Activated CD8-positive, alpha-beta T cell treated with anti-CD3 and anti-CD28 coated beads, Interleukin-2, amount 10 ng/mL, durations not matched to agents 7 days and 5 days (primary cell): ENCODE measurements around the gene CTRB1. TPM values are rescaled to one million over a fixed set of nuclear protein-coding genes. Genes with fewer than 3 reads are reported as not detected.
"Not testable (repeated sequence)": the region's sequence is repeated elsewhere in the genome, so short reads cannot be mapped to it uniquely, and the experiment has no call there.

ENCODE experiments used
- ATAC-seq: fragments of 150-1000 bp; cut with Tn5 transposase; one replicate; pipeline ENCODE4 v1.10.0; 2021; ENCODE audit warnings: moderate library complexity
- CTCF ChIA-PET: fragments of 350-600 bp; sonication (Branson Sonifier 250); formaldehyde crosslinking; loops from one replicate; lab custom pipeline; 2021; ENCODE audit warnings: antibody characterized with exemption; lab: Charles Lee
- POLR2A ChIA-PET: fragments of 350-600 bp; sonication (Branson Sonifier 250); formaldehyde crosslinking; loops from one replicate; lab custom pipeline; 2021; ENCODE audit warnings: antibody characterized with exemption; lab: Charles Lee
- DNase-seq: peaks from one replicate; pipeline ENCODE4 v3.0.0-alpha.2; 2020
- H3K27ac Mint-ChIP-seq: one replicate; pipeline ENCODE4 v1.8.0; 2021; ENCODE audit warnings: mild to moderate bottlenecking, mixed read lengths
- H3K27me3 Mint-ChIP-seq: one replicate; pipeline ENCODE4 v1.8.0; 2021; ENCODE audit warnings: low read depth, mixed read lengths
- H3K36me3 Mint-ChIP-seq: one replicate; pipeline ENCODE4 v1.8.0; 2021; ENCODE audit warnings: low read depth, mixed read lengths
- H3K4me1 Mint-ChIP-seq: one replicate; pipeline ENCODE4 v1.8.0; 2021; ENCODE audit warnings: low read depth, mixed read lengths
- H3K4me3 Mint-ChIP-seq: one replicate; pipeline ENCODE4 v1.8.0; 2021; ENCODE audit warnings: mild to moderate bottlenecking, mixed read lengths
- H3K9me3 Mint-ChIP-seq: one replicate; pipeline ENCODE4 v1.8.0; 2022; ENCODE audit warnings: mixed read lengths; ENCODE audit not compliant: insufficient read depth
- total RNA-seq, 2 experiments: library from RNA; stranded (reverse); gene quantifications; one replicate each; pipeline ENCODE4 v1.2.3, GENCODE V29; 2021

Gene CTRB1
- total RNA-seq, 2 experiments from 2014 or later = not detected

DNA sequence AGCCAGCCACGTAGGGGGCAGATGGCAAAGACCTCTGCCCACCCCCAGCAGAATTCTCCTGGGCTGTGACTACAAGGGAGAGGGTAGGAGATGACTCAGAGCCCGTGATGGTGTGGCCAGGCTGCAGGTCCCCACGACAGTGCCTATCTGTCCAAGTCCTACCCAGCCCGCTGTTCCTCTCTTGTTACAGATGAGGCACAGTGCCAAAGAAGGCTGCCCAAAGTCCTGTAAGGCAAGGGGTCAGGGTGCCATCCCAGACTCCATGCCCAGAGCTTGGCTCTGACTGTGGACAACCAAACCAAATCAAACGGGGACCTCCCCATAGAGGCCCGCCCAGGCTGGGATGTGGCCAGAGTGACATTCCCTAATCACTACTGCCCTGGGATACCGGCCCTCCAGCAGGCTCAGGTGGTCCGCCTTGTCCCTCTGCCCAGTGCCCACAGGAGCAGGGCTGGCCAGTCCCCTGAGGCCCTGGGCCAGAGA is 45.2 kb downstream of the CTRB1 start:
- ChIA-PET POLR2A (no interaction called here), CTCF (no interaction called here)
- DNase-seq = no peak
- Mint-ChIP-seq H3K36me3 (no peaks in the 10 kb centered on the region), H3K4me1 (peaks cover 3% of the 10 kb centered on the region), H3K27ac (no peak overlapping the region), H3K4me3 (no peak overlapping the region), H3K9me3 (no peaks in the 10 kb centered on the region), H3K27me3 (peaks cover 51% of the 10 kb centered on the region)
- no peak for ATAC-seq

DNA sequence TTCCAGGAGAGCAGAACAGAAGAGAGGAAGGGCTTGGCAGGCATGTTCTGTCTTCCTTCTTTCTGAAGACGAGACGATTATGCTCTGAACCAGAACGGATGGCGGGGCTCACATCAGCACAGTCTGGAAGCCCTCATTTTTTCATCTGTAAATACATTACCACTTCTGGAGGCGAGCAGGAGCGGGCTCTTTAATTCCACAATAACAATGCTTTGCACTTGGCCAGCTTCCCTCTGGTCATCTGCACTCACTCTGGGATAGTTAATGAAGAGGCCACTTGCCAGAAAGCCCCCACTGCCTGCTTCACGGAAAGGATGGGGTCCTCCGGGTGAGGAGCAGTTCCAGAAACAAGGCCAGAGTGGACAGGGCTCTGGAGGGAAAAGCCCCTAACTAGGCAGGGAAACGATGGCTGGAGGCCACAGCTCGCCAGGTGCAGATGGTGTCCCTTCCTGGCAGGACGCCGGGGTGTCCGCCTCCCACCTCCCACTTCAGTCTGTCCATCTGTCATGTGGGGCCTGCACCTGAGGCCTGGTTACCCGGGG is 45.7 kb downstream of the CTRB1 start:
- Mint-ChIP-seq H3K4me3 (no peak overlapping the region), H3K27ac (no peak overlapping the region), H3K9me3 (no peaks in the 10 kb centered on the region), H3K36me3 (no peaks in the 10 kb centered on the region), H3K4me1 (peaks cover 3% of the 10 kb centered on the region), H3K27me3 (peaks cover 49% of the 10 kb centered on the region)
- CTCF ChIA-PET = no interaction called here
- no peak for ATAC-seq
- DNase-seq = no peak
- POLR2A ChIA-PET = no interaction called here

DNA sequence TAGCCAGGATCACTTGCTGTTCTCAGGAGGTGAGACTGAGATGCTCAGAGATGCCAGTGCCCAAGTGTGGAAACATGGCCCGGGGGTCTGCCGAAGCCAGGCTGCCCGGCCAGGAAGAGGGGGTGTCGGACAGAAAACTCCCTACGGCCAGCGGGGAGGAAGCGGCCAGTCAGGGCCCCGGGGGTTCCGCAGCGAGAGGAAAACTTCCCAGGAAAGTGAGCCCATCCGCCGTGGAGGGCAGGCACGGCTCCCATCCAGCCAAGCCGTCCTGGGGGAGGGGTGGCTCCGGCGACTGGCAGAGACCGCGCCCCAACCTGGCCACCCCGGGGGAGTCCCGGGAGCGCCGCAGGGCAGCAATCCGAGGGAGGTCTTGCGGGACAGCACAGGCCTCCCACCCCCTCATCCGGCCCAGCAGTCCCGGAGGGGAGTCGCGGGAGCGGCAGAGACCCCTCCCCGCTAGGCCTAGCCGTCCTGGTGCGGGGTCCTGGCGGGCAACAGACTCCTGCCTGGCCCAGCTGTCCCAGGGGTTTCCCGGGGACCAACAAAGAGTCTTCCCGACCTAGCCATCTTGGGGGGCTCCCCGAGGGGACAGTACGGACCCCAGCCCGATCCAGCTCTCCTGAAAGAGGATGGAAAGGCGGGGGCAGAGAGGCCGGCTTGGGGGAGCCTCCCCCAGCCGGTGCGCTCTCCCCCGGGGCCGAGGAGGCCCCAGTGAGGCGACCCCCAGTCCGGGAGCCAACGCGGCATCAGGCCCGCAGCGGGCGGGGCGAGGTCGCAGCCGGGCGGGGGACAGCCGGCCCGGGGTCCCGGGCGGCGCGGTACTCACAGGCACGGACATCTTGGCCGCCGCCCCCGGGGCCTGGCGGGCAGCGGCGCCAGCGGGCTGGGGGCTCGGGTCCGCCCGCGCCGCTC is 46.5 kb downstream of the CTRB1 start:
- Mint-ChIP-seq H3K27me3 (peaks cover 52% of the 10 kb centered on the region), H3K27ac (no peak overlapping the region), H3K36me3 (no peaks in the 10 kb centered on the region), H3K4me3 (no peak overlapping the region), H3K9me3 (no peaks in the 10 kb centered on the region), H3K4me1 (peaks cover 3% of the 10 kb centered on the region)
- ChIA-PET POLR2A (no interaction called here), CTCF (no interaction called here)
- ATAC-seq (no peak), DNase-seq (no peak)

DNA sequence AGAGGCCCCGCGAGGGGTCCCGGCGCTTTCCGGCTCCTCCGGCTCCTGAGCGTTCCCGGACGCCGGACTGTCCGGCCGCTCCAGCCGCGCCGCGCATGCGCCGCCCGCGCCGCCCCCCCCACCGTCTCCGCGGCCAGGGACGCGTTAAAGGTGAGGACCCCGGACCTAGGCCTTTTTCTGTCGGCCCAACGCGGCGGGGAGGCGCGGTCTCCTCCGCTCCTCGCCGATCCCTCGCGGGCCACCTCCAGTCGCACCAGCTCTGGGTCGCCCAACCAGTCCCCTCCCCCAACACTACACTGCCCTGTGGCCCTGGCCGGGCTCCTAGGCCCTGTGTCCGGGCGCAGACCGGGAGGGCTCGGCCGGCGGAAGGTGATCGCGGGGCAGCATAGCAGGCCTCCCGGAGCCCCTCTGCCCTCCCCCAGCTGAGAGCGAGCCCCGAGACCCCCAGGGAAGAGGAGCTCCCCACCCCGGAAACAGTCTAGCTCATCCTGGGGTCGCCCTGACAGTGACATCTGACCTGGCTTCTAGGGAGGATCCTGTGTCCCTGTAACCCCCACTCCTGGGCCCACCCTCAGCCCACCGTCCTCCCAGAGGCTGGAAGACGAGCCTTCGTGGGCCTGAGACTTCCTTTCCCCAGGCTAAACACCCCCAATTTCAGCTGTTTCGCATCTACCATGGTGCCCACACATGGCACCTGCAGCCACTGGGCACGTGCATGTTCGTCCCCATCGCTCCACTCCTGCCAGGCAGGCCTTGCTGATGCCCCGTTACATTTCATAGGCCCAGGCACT is 47.3 kb downstream of the CTRB1 start:
- peaks cover 47% of the 10 kb centered on the region for H3K27me3 Mint-ChIP-seq
- no peak for ATAC-seq
- peaks cover 3% of the 10 kb centered on the region for H3K4me1 Mint-ChIP-seq
- H3K4me3 Mint-ChIP-seq = peak overlapping the region; percentile 23
- CTCF ChIA-PET = no interaction called here
- POLR2A ChIA-PET = no interaction called here
- H3K36me3 Mint-ChIP-seq = no peaks in the 10 kb centered on the region
- DNase-seq = no peak
- H3K9me3 Mint-ChIP-seq = no peaks in the 10 kb centered on the region
- H3K27ac Mint-ChIP-seq = no peak overlapping the region

DNA sequence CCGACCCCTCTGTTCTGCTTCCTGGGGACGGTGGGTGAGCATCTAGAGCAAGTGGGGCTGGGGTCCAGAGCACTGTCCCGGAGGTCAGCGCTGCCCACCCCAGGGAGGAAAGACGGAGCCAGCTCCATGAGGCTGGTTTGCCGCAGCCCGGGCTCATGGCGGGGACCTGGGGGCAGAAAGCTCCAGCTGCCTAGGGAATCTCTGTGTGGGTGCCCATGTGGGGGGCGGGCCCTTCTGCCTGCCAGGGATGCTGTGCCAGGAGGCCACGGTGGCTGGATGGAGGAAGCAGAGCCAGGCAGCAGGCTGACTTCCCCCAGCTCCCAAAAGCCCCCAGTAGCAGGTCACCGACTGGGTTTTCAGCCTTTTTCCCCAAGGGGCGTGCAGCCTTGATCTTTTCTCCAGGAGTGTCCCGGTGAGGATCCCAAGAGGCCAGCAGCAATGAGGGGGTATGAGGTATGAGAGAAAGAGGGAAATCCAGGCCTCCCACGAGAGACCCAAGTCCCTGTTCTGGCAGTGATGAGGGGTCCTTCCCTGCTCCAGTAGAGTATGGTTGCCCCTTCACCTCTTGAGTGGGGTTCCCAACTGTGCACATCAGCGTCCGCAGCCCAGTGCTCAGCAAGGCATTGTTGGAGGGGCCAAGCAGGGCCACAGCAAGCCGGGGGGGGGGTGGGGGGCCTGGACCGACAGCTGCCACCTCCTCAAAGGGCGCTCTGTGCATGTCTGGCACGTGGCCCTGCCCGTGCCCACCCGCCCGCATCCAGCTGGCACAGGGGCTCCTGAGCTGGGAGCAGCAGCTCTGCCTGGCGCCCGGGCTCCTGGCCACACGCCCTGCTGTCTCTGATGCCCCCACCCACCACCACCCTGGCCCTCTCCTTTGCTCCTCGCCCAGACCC is 48.2 kb downstream of the CTRB1 start:
- no peaks in the 10 kb centered on the region for H3K36me3 Mint-ChIP-seq
- H3K27me3 Mint-ChIP-seq = peaks cover 44% of the 10 kb centered on the region
- no peak overlapping the region for H3K4me3 Mint-ChIP-seq
- peaks cover 3% of the 10 kb centered on the region for H3K4me1 Mint-ChIP-seq
- DNase-seq = no peak
- H3K9me3 Mint-ChIP-seq = no peaks in the 10 kb centered on the region
- POLR2A ChIA-PET = no interaction called here
- no peak overlapping the region for H3K27ac Mint-ChIP-seq
- CTCF ChIA-PET = no interaction called here
- ATAC-seq = no peak

DNA sequence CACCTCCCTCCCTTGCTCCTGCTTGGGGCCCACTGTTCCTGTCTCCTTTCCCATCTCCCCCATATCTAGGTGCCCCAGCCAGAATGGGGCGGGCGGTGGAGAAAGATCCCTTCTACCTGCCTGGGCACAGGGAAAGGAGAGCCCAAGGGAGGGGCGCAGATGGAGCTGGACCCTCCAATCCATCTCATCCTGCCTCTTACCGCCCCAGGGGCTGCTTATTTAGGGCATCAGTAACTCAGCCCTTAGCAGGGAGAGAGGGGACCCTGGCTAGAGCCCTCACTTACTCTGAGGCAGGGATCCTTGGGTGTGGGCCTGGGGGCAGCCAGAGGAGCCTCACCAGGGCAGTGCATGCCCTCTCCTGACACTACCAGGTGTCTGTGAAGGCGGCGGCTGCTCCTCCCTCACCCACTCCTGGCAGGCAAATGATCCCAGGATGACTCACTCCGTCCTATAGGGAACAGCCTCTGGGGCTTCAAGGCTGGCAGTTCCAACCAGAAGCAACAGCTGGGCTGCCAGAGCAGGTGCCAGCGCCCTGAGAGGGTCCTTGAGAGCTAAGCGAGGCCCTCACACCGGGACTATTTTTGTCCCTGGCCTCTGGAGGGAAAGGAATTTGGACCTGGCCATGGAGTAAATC is 49.0 kb downstream of the CTRB1 start:
- ATAC-seq (no peak), DNase-seq (no peak)
- Mint-ChIP-seq H3K4me1 (peaks cover 3% of the 10 kb centered on the region), H3K27me3 (peaks cover 43% of the 10 kb centered on the region), H3K27ac (no peak overlapping the region), H3K36me3 (no peaks in the 10 kb centered on the region), H3K9me3 (no peaks in the 10 kb centered on the region), H3K4me3 (no peak overlapping the region)
- POLR2A ChIA-PET = no interaction called here
- CTCF ChIA-PET = interaction anchor here (1.3 kb wide), 1 partner anchor 69 kb away, joined by 3 read pairs; no protein-coding TSS in a partner anchor

DNA sequence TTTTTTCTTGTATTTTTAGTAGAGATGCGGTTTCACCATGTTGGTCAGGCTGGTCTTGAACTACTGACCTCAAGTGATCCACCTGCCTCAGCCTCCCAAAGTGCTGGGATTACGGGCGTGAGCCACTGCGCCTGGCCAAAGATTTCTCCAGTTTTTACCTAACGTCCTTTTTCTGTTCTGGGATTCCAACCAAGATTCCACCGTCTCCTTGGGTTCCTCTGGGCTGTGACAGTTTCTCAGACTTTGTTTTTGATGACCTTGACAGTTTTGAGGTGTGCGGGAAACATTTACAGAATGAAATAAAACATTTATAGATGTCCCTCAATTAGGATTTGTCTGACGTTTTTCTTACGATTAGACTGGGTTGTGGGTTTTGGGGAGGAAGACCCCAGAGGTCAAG is 50.6 kb downstream of the CTRB1 start:
- H3K36me3 Mint-ChIP-seq, H3K4me3 Mint-ChIP-seq, DNase-seq, CTCF ChIA-PET, POLR2A ChIA-PET, H3K27ac Mint-ChIP-seq, ATAC-seq, H3K4me1 Mint-ChIP-seq, H3K9me3 Mint-ChIP-seq: not testable (repeated sequence)
- peaks cover 38% of the 10 kb centered on the region for H3K27me3 Mint-ChIP-seq

DNA sequence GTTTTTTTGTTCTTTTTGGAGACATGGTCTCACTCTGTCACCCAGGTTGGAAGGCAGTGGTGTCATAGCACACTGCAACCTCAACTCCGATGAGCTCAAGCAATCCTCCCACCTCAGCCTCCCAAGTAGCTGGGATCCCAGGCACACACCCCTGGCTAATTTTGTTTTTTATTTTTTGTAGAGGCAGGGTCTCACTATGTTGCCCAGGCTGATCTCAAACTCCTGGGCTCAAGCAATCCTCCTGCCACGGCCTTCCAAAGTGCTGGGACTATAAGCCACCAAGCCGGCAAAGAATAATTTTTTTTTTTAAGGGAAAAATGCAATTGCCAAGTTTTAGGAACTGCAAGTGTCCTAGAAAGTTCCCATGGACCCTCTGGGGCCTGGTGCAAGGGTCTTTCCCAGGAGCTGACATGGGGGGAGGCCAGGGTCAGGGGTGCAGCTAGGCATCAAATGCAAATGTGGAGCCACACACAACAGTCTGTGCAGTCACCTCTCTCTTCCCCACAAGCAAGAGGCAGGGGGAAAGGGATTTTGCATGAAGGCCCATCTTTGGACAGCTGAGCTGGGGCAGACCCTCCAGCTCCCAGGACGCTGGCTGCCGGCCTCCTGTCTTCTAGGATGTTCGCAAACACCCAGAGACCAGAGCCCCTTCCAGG is 52.8 kb downstream of the CTRB1 start:
- ATAC-seq (no peak), DNase-seq (no peak)
- H3K36me3 Mint-ChIP-seq = no peaks in the 10 kb centered on the region
- no peak overlapping the region for H3K27ac Mint-ChIP-seq
- no peak overlapping the region for H3K4me3 Mint-ChIP-seq
- ChIA-PET CTCF (no interaction called here), POLR2A (no interaction called here)
- no peaks in the 10 kb centered on the region for H3K9me3 Mint-ChIP-seq
- H3K27me3 Mint-ChIP-seq = peaks cover 28% of the 10 kb centered on the region
- H3K4me1 Mint-ChIP-seq = peaks cover under 1% of the 10 kb centered on the region

DNA sequence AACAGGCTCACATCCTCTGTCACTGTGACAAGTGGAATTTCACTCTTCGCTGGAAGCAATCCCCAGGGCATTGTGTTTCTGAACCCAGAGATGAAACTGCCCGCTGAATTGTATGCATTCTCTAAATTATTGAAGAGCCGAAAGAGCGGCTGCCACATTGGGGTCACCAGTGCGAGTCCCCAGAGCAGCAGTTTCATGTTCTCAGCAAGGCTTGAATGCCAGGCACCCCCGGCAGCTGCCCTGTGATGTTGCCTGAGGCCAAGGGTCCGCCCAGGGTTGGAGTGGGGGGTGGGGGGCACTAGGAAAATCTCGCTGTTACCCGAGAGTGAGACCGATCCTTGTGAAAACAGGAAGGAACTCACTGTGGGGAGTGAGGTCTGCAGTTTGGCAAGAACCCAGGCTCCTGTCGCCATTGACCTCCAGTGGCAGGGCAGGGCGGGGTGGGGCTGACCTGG is 53.3 kb downstream of the CTRB1 start:
- no peak for DNase-seq
- no peak overlapping the region for H3K27ac Mint-ChIP-seq
- H3K27me3 Mint-ChIP-seq = peaks cover 26% of the 10 kb centered on the region
- no peaks in the 10 kb centered on the region for H3K36me3 Mint-ChIP-seq
- ChIA-PET CTCF (no interaction called here), POLR2A (no interaction called here)
- H3K4me1 Mint-ChIP-seq = no peaks in the 10 kb centered on the region
- no peak for ATAC-seq
- H3K9me3 Mint-ChIP-seq = no peaks in the 10 kb centered on the region
- no peak overlapping the region for H3K4me3 Mint-ChIP-seq

DNA sequence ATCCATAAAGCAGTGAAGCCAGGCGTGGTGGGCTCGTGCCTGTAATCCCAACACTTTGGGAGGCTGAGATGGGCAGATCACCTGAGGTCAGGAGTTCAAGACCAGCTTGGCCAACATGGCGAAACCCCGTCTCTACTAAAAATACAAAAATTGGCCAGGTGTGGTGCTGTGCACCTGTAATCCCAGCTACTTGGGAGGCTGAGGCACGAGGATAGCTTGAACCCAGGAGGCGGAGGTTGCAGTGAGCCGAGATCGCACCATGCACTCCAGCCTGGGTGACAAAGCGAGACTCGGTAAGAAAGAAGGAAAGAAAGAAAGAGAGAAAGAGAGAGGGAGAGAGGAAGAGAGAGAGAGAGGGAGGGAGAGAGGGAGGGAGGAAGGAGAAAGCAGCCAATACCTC is 53.8 kb downstream of the CTRB1 start:
- CTCF ChIA-PET, ATAC-seq: not testable (repeated sequence)

More for the DNA sequence above, 53.8 kb downstream of the CTRB1 start:
- H3K4me1 Mint-ChIP-seq, H3K4me3 Mint-ChIP-seq, DNase-seq, H3K36me3 Mint-ChIP-seq, H3K9me3 Mint-ChIP-seq, POLR2A ChIA-PET, H3K27ac Mint-ChIP-seq: not testable (repeated sequence)
- peaks cover 31% of the 10 kb centered on the region for H3K27me3 Mint-ChIP-seq
